B cell (primary cell): ENCODE results near the gene BPIFB2. TPM values are rescaled to one million over a fixed set of nuclear protein-coding genes. Genes with fewer than 3 reads are reported as not detected.

Experiments
- ATAC-seq: fragments of 200-7000 bp; cut with Tn5 transposase; one replicate; pipeline ENCODE4 v1.10.0; 2021; ENCODE audit warnings: low read depth, mild to moderate bottlenecking, moderate number of reproducible peaks, moderate library complexity
- CTCF ChIA-PET: fragments of 350-600 bp; sonication (Branson Sonifier 250); formaldehyde crosslinking; loops from one replicate; lab custom pipeline; 2021; ENCODE audit warnings: antibody characterized with exemption, inconsistent platforms; lab: Charles Lee
- POLR2A ChIA-PET: fragments of 350-600 bp; sonication (Branson Sonifier 250); formaldehyde crosslinking; loops from one replicate; lab custom pipeline; 2021; ENCODE audit warnings: antibody characterized with exemption; lab: Charles Lee
- DNase-seq: peaks from one replicate; pipeline ENCODE4 v3.0.0; 2013
- H2AFZ ChIP-seq: 2 replicates; pipeline ENCODE4 v1.6.1; 2012; ENCODE audit warnings: mild to moderate bottlenecking, low read depth, low read length; ENCODE audit not compliant: insufficient read depth, poor library complexity, severe bottlenecking
- H3K27ac ChIP-seq, 2 donors: 1 replicate in 1 of 2; 2 replicates in 1 of 2; pipeline ENCODE4 v1.5.1; 2012 to 2013; ENCODE audit warnings: low read length in 2 of 2, mild to moderate bottlenecking in 2 of 2, moderate library complexity in 1 of 2
- H3K27me3 ChIP-seq, 4 experiments: fragments of 200-600 bp in 1 of 4; sonication (generic) in 1 of 4; replicated peaks in 1 of 4; 1 replicate in 2 of 4; 2 replicates in 2 of 4; pipeline versions ENCODE4 v1.6.1 to v1.7.0; 2013 to 2016; ENCODE audit warnings: low read length in 3 of 4, mild to moderate bottlenecking in 2 of 4, mixed read lengths in 1 of 4, moderate library complexity in 1 of 4; ENCODE audit not compliant: insufficient read depth in 4 of 4, control insufficient read depth in 3 of 4; ENCODE audit errors: control extremely low read depth in 1 of 4
- H3K36me3 ChIP-seq, 2 experiments: replicated peaks in 1 of 2; 1 replicate in 1 of 2; 2 replicates in 1 of 2; pipeline versions ENCODE4 v1.6.1 to v1.7.1; 2013; ENCODE audit warnings: low read length in 1 of 2; ENCODE audit not compliant: insufficient read depth in 2 of 2, control insufficient read depth in 1 of 2; ENCODE audit errors: control extremely low read depth in 1 of 2, extremely low read depth in 1 of 2
- H3K4me1 ChIP-seq, 2 donors: fragments of 200-600 bp in 1 of 2; sonication (generic) in 1 of 2; 1 replicate in 1 of 2; 2 replicates in 1 of 2; pipeline versions ENCODE4 v1.5.1 to v1.6.1; 2013 to 2017; ENCODE audit warnings: low read length in 2 of 2; ENCODE audit not compliant: control insufficient read depth in 2 of 2, insufficient read depth in 2 of 2
- H3K4me2 ChIP-seq: replicated peaks from 2 replicates; pipeline ENCODE3; 2012; ENCODE audit warnings: mild to moderate bottlenecking, low read depth, low read length; ENCODE audit not compliant: poor library complexity, severe bottlenecking
- H3K4me3 ChIP-seq, 5 experiments: fragments of 200-600 bp in 1 of 5; sonication (generic) in 1 of 5; 1 replicate in 3 of 5; 2 replicates in 2 of 5; pipeline versions ENCODE4 v1.5.1 to v1.7.0; 2011 to 2016; ENCODE audit warnings: low read length in 4 of 5, mild to moderate bottlenecking in 4 of 5, low read depth in 2 of 5, control low read depth in 1 of 5, moderate library complexity in 1 of 5; ENCODE audit not compliant: insufficient read depth in 1 of 5; ENCODE audit errors: control extremely low read depth in 1 of 5, extremely low read depth in 1 of 5
- H3K79me2 ChIP-seq: fragments of 200-600 bp; sonication (generic); one replicate; pipeline ENCODE4 v1.6.0; 2016; ENCODE audit warnings: low read length; ENCODE audit not compliant: control insufficient read depth, insufficient read depth
- H3K9ac ChIP-seq: fragments of 200-600 bp; sonication (generic); 2 replicates; pipeline ENCODE4 v1.6.1; 2017; ENCODE audit warnings: mild to moderate bottlenecking, low read length, moderate library complexity
- H3K9me3 ChIP-seq, 3 donors: one replicate each; pipeline versions ENCODE4 v1.6.1 to v1.7.1; 2013; ENCODE audit warnings: low read length in 2 of 3; ENCODE audit not compliant: control insufficient read depth in 2 of 3, insufficient read depth in 1 of 3; ENCODE audit errors: control extremely low read depth in 1 of 3
- H4K20me1 ChIP-seq: 2 replicates; pipeline ENCODE4 v1.6.0; 2012; ENCODE audit warnings: mild to moderate bottlenecking, low read length; ENCODE audit not compliant: insufficient read depth, control insufficient read depth, poor library complexity, severe bottlenecking
- H3K27ac Mint-ChIP-seq: one replicate; pipeline ENCODE4 v1.8.0; 2021; ENCODE audit warnings: mixed read lengths
- H3K27me3 Mint-ChIP-seq: one replicate; pipeline ENCODE4 v1.8.0; 2021; ENCODE audit warnings: mixed read lengths
- H3K4me1 Mint-ChIP-seq: one replicate; pipeline ENCODE4 v1.8.0; 2021; ENCODE audit warnings: mixed read lengths
- H3K4me3 Mint-ChIP-seq: one replicate; pipeline ENCODE4 v1.8.0; 2021; ENCODE audit warnings: mixed read lengths
- H3K9me3 Mint-ChIP-seq: one replicate; pipeline ENCODE4 v1.8.0; 2022; ENCODE audit warnings: mixed read lengths; ENCODE audit not compliant: insufficient read depth
- EZH2 ChIP-seq: IDR thresholded peaks from 2 replicates; pipeline ENCODE4 v1.6.1; 2012; ENCODE audit warnings: borderline replicate concordance, low read depth, mild to moderate bottlenecking, moderate library complexity, low read length; ENCODE audit not compliant: insufficient read depth, poor library complexity, severe bottlenecking
- WGBS: methylation state at CpG from one replicate; pipeline ENCODE4 v1.1.5; 2013; ENCODE audit warnings: missing lambda C conversion rate; ENCODE audit not compliant: insufficient coverage; 5-methylcytosine and 5-hydroxymethylcytosine counted together
- intact Hi-C: fragments of 100-400 bp; cut with micrococcal nuclease; formaldehyde crosslinking; loops from one replicate; pipeline ENCODE4 v1.10.0; 2022
- polyA plus RNA-seq: library from polyadenylated mRNA; depleted of rRNA; stranded (reverse); fragments of >200 nt; gene quantifications from 2 replicates; pipeline ENCODE4 v1.2.3, GENCODE V29; 2012
- total RNA-seq, 2 donors: library from RNA; stranded (reverse); fragments of 120-200 nt in 1 of 2; gene quantifications; 1 replicate in 1 of 2; 2 replicates in 1 of 2; pipeline versions ENCODE4 v1.2.3 to v1.2.4, GENCODE V29; 2013 to 2022
- TF ChIP-seq, protein P1 (sequence below): fragments of 200-600 bp; IDR thresholded peaks from one replicate; pipeline ENCODE4 v1.8.0; 2022; ENCODE audit warnings: antibody characterized with exemption, mild to moderate bottlenecking

BPIFB2 gene
- total and polyA plus RNA-seq, 2 donors (not counting 1 experiment from before 2014, with no cell fraction given): not detected

GRCh38 chr20:33061658-33062028, 54.1 kb downstream of the BPIFB2 start:
- Histone ChIP-seq H3K9me3 (no peaks in the 10 kb centered on the region), H2AFZ (no peak overlapping the region), H3K9ac (no peak overlapping the region), H3K4me1 (no peaks in the 10 kb centered on the region), H4K20me1 (no peaks in the 10 kb centered on the region), H3K4me3 (no peak overlapping the region), H3K79me2 (no peaks in the 10 kb centered on the region), H3K36me3 (no peaks in the 10 kb centered on the region), H3K27ac (no peak overlapping the region), H3K27me3 (no peaks in the 10 kb centered on the region), H3K4me2 (no peak overlapping the region)
- H3K4me3 Mint-ChIP-seq: no peak overlapping the region
- H3K27ac Mint-ChIP-seq: no peak overlapping the region
- H3K27me3 Mint-ChIP-seq: no peaks in the 10 kb centered on the region
- ChIA-PET POLR2A (no interaction called here), CTCF (no interaction called here)
- 81% methylated on average over 8 of the region's 14 CpGs for WGBS
- ATAC-seq (no peak), DNase-seq (no peak)
- no peak for TF ChIP-seq EZH2
- TF ChIP-seq, protein P1, sequence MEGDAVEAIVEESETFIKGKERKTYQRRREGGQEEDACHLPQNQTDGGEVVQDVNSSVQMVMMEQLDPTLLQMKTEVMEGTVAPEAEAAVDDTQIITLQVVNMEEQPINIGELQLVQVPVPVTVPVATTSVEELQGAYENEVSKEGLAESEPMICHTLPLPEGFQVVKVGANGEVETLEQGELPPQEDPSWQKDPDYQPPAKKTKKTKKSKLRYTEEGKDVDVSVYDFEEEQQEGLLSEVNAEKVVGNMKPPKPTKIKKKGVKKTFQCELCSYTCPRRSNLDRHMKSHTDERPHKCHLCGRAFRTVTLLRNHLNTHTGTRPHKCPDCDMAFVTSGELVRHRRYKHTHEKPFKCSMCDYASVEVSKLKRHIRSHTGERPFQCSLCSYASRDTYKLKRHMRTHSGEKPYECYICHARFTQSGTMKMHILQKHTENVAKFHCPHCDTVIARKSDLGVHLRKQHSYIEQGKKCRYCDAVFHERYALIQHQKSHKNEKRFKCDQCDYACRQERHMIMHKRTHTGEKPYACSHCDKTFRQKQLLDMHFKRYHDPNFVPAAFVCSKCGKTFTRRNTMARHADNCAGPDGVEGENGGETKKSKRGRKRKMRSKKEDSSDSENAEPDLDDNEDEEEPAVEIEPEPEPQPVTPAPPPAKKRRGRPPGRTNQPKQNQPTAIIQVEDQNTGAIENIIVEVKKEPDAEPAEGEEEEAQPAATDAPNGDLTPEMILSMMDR: no peak
- no peaks in the 10 kb centered on the region for H3K4me1 Mint-ChIP-seq
- intact Hi-C loops: no loop called here
- H3K9me3 Mint-ChIP-seq: no peaks in the 10 kb centered on the region

DNA sequence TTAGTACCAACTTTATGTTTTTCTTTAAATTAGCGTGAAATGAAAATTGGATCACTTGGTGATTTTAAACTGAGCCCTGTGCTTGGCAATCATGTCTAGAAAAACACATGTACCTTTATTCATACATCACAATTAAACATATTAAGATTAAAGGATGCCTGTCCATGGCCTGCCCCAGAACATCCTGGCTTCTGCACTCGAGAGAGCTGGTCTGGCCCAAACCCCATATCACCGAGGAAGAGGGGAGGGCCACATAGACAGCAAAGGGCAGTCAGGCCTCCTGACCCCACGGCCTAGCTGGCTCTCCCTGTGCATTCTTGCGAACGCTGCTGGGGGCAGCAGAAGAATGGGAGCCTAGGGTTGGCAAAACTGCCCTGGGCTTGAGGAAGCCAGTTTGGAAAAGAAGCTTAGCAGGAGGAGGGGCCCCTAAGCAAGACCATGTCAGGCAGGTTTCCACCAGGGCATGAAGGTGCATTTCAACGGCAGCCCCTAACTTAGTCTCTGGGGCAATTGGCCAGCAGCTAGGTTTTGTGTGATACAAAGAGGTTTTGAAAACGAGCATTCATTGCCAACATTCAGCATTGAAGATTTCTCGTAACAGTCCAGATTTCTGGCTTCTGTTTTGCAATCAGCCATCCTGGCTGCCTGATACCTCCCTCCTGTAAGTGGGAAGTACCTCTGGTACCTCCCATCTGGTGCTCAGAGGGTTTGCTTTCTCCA, 54.8 kb downstream of the BPIFB2 start:
- no peaks in the 10 kb centered on the region for H4K20me1 ChIP-seq
- Mint-ChIP-seq H3K4me3 (no peak overlapping the region), H3K27me3 (no peaks in the 10 kb centered on the region), H3K9me3 (no peaks in the 10 kb centered on the region), H3K4me1 (no peaks in the 10 kb centered on the region), H3K27ac (no peak overlapping the region)
- H3K9me3 ChIP-seq: no peaks in the 10 kb centered on the region
- H3K27ac ChIP-seq: no peak overlapping the region
- POLR2A ChIA-PET: no interaction called here
- H2AFZ ChIP-seq: no peak overlapping the region
- no peak overlapping the region for H3K4me3 ChIP-seq
- no peak overlapping the region for H3K9ac ChIP-seq
- TF ChIP-seq, protein P1: no peak
- no peak for TF ChIP-seq EZH2
- H3K4me2 ChIP-seq: no peak overlapping the region
- no peak for DNase-seq
- no peak for ATAC-seq
- H3K79me2 ChIP-seq: no peaks in the 10 kb centered on the region
- H3K36me3 ChIP-seq: no peaks in the 10 kb centered on the region
- no peaks in the 10 kb centered on the region for H3K27me3 ChIP-seq
- WGBS: 83% methylated on average over 8 of the region's 9 CpGs
- no peaks in the 10 kb centered on the region for H3K4me1 ChIP-seq
- intact Hi-C loops: no loop called here
- CTCF ChIA-PET: no interaction called here
